Hematopoietic multipotent progenitor cell treated with erythropoietin and hydrocortisone succinate and interleukin-3 and kit ligand, for 8 days (in vitro differentiated cells): Measurements from ENCODE around the gene PPOX.

Experiments used
- DNase-seq: peaks from one replicate; pipeline ENCODE4 v3.0.0-alpha.2; 2015

PPOX gene

DNA sequence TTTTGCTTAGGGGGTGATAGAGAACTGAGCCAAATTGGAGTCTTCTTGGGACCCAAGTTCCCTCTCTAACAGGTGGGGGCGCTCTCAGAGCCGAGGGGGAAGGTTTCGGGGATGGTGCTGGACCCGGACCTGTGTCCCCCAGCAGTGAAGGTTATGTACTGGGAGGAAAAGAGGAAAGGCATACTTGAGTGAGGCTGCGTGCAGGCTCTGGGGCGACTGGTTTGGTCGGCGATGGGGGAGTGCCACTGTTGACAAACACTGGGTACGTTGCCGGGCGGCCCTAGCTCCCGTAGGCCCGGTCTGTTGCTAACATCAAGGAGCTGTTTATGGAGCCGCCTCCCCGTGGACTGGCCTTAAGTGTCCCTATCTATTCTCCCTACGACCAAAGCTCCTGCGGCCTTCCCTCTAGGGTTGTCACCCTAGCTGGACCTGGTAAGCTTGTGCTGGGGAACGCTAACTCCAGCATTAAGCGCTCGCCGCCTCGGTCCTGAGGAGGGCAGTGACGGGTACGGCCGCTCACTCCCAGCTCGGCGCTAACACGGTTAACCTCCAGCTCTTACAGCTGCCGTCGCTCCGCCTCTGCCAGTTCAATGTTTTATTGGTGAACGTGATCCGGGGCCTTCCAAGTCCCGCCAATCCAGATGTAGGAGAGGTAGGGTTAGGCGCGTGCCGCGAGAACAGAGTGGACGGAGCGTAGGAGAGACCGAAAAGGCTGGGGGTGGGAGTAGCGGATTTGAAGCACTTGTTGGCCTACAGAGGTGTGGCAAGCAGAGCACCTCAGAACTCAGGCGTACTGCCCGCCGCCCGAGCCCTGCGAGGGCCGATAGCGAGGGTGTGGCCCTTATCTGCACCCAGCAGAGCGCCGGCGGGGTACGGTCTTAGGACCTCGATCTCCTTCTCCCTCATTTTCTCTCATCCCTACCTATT, at the start of gene PPOX:
TSS of gene PPOX (plus strand) at position 685 of the 927 bp plus-strand sequence. CDS start 422 bp downstream, outside the sequence.
- DNase-seq = peak; percentile 100

DNA sequence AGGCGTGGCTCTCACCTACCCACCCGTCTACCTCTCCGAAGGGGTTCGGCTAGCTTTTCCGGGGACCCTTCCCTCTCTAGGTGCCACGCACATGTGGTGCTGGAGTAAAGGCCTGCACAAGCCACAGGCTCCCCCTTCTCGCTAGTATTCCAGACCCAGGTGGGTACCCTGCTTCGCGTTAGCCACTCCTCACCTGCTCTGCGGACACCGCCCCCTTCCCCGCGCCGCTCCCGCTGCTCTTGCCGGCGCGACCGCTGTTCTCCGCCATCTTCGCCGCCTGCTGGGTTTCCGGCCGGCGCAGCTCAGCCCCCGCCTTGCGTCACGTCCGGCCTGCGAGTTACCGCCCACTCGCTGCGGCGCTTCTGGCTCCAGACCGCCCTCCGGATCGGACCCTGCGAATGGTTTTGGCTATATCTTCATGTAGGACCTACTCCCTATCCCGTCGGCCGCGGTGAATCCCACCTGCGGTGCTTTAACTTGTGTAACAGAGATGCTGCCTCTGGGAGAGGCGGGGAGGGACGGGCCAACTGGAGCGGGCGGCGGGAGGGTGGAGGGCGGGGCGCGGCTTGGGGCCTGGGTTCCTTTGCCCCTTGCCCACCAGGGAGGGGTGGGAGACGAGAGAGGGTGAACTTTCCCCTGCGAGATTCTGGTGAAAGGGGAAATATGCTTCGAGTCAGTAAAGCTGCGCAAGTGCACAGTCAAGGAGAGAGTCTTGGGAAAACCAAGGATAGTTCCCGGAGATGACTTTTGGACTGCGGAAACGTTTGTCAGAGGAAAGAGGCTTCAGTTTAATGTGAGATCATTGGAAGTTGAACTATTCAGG, 48.3 kb upstream of the PPOX start, which contains the start of the genes NIT1 and PFDN2:
TSS of gene NIT1 (plus strand) at position 347 of the 823 bp plus-strand sequence. CDS start at position 419, 72 bp downstream.
TSS of gene PFDN2 (minus strand) at position 279 of the 823 bp plus-strand sequence. CDS start at position 268, 11 bp downstream.
- DNase-seq = peak; percentile 81

DNA sequence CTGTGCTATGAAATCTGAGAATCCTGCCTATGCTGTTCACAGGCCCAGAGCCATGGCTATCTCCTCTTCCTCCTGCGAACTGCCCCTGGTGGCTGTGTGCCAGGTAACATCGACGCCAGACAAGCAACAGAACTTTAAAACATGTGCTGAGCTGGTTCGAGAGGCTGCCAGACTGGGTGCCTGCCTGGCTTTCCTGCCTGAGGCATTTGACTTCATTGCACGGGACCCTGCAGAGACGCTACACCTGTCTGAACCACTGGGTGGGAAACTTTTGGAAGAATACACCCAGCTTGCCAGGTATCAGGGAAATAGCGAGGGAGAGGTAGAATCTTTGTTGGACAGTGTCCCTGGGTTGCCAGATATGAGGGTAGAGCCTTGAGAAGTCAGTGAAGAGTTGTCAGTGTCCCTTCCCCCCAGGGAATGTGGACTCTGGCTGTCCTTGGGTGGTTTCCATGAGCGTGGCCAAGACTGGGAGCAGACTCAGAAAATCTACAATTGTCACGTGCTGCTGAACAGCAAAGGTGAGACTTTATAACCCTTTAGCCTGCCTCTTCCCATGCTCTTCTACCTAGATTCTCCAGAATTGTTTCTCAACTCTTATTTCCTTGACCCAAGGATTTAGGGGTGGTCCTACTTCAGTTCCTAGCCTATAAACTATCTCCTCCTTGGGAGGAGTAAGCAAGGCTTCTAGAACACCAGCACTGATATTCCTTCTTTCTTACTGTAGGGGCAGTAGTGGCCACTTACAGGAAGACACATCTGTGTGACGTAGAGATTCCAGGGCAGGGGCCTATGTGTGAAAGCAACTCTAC, 46.9 kb upstream of the PPOX start:
- peak; percentile 84 for DNase-seq

DNA sequence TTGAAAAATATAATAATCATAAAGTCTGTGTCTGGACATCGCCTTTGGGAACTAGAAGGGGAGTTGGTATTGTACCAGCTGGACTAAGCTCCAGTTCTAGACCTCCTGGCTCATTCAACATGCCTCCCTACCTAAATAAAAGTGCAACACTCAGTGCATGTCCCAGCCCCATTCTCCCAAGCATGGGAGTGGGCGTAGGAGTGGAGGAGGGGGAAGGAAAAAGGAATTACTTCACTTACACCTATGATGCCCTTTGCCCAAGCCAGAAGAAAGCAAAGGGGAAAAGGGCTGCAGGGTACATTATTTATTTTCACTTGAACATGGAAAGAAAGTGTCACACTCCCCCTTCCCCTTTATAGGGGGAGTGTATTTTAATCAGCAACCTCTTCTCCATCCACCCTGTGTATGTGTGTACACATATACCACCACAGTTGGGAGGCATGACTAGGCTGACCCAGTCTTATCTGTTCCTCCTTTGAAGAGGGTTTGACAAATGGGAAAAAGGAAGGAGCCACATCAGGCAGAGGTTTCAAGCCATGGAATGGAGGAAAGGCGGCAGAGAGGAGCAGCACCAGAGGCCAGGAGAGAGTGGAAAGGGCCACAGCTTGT, 45.1 kb upstream of the PPOX start:
- DNase-seq = no peak

DNA sequence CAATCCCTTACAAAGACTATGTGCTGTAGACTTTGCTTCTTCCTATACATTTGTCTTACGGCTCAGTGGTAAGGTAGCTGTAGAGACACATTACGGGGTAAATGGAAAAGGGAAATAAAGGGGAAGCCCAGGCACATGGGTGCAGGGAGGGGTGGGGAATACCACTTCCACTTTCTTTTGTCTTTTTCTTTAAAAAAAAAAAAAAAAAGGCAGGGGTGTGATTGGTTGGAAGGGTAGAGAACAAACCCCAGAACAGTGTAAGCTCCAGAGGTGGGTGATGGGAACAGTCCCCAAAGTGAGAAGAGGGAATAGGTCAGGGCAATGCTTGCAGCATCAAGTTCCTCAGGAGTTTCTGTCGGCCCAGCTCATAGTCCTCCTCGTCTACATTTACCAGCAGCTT, 44.4 kb upstream of the PPOX start:
- no peak for DNase-seq

DNA sequence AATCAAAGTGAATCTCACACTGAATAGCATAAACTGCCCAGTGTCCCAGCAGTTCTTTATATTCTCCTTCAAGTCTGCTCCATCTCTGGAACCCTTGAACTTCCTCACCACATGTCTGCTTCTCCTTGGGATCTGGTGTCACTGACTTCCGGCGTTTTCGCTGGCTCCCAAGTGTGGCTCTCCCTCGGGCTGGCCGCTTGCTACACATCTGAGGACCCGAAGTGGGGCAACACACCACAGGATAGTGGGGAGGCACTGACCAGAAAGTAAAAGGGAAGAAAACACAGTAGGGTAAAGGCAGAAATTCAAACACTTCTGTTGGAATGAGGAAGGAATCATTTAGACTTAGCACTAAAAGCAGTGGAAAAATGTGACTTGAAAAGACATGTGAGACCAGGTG, 43.3 kb upstream of the PPOX start:
- DNase-seq = no peak

DNA sequence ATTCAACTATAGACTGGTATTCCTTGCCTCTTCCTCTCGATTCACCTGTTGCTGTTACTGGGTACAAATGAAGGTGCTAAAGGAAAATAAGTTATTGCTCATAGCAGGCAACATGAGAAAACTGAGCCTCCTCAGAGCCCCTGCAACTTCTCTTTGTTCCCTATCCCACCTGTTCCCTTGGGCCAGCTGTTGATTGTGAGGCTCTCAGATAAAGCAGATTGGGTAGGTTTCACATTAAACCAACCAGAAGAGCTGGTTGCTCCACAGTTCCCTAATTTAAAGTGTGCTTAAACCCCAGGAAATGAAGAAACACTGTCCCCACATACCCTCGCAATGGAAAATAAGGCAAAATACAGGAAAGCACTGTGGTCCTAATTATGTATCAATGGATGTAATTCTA, 38.6 kb upstream of the PPOX start:
- no peak for DNase-seq

DNA sequence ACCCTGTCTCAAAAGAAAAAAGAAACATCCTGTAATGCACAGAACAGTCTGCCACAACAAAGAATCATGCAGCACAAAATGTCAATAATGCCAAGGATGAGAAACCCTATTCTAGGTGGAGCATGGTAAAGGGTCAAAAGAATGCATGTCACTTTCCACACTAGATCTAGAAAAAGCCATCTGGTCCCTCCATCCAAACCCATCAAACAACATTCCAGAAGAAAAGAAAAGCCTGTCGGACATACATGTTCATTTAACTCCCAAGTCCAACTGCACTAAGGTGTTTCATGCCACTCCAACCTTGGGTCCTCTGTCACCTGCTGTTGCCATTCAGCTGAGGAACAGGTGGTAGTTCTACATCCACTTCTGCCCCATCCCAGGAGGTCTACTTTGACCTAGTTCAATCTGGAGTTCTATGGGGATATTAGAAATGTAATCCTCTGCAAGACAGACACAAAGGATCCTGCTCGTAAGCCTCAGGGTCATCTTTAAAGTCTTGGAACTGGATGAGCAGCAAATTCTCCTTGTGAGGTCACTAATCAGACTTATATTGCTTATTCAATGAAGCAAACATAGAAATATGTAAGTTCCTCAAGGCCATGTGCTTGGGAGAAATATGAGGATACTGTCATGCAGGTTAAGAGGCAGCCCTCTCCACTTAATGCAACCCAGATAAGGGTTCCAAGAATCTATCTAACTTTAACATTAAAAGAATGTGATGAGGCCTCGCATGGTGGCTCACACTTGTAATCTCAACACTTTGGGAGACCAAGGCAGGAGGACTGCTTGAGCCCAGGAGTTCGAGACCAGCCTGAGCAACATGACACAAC, 37.4 kb upstream of the PPOX start:
- DNase-seq = peak; percentile 33

DNA sequence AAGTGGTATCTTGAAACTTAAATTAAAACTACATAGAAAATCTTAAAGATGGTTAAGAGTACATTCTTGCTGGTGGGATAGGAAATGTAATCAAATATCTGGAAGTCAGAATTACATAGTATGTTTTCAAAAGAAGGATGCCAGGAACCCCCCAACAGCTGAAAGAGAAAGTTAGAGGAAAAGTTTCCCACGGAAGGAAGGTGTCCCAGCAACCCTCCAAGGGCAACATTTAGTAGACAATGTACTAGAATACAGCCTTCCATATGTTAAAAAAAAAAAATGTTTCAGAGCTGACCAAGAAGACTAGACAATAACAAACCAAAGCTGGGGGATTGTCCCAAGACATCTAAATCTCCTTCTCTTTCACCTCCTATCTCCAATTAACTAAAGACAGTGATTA, 36.0 kb upstream of the PPOX start:
- DNase-seq = no peak

DNA sequence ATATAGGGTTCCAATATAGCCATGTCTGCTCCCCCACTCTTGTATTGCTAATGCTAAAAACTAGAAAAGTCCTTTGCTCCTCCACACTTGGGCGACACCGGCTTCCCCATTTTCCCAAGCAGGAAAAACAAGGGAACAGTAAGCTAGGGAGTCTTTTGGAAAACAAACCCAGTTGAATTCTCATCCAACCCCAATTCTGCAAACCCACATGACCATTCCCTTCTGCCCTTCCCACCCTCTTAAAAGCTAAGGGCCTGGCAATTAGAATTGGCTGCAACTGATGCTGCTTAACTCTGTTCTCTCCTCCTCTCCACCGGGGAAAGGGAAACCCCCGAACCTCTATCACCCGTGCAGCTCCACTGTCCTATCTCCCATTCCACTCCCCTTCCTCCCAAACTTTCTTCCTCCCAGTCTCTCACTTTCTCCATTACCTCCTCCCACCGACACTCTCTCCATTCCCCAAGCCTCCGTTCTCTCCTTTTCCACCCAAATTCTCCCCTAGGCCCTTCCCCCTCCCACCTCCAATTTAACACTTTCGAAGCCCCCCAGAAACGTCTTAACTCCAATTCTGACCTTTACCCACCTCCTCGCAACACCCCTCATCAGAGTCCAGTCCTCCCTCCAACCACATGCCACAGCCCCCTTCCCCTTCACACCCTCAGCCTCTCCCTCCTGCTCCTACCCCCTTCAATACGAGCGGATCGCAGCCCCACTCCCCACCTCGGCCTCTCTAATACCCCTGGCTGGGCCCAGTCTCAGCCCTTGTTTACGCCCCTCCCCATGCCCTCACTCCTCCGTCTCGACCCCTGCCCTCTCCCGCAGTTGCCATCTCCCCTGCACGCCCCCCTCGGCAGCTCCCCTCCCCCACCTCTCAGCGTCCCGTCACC, 34.5 kb upstream of the PPOX start:
- peak; percentile 25 for DNase-seq

DNA sequence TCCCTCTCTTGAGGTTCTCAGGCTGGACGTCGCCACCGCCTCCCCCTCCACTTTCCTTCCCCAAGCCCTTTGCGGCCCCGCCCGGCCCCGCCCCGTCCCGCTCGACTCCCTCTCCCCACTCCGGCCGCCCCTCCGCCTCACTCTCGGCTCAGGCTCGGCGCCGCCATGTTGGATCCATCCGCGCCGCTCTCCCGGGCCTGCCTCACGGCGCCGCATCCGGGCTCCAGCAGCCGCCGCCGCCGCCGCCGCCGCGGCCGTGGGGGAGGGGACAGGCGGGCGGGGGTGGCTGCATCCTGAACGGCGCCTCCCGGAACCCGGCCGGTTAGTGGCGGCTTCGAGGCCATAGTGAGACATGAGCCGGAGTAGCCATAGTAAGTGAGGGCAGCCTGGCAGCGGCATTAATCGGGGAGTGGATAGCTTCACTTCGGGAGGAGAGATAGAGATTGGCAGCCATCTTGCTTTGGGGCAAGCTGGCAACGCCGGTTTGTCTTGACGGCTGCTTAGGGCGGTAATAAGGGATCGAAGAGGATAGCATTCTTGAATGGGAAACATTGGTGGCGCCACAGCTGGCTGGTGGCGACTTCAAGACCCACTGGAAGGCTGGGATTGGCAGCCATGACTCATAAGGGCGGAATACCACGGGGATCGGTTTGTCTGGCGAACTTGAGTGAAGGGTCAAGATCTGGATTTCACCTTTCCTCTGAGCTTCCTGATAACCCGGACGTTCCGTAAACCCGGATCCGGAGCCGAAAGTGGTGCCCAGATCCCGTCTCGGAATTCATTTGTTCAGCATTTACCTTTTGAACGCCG, 33.6 kb upstream of the PPOX start, which contains the start of gene DEDD:
TSS of gene DEDD (minus strand) at position 258 of the 810 bp plus-strand sequence. CDS start 8,205 bp downstream, outside the sequence.
- peak; percentile 99 for DNase-seq

DNA sequence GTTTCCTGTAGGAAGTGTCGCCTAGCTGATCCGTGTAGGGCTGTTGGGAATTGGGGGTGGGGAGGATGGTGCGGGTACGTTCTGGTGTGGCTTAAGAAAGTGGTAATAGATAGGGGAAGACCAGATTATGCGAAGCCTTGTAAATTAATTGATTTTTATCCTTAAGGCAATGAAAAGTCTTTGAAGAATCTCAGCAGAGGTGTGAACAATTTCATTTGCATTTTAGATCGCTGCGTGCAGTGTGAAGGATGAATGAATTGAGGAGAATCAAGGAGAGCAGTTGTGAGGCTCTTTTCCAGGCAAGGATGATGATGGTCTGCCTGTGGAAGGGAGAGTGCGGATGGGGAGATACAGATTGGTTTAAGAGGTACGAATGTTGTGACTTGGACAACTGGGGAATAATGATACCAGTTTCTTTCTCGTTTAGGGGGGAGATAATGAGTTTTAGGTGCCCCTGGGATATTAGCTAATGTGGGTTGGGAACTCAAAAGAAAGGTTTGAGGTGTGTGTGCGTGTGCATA, 32.9 kb upstream of the PPOX start:
- no peak for DNase-seq

DNA sequence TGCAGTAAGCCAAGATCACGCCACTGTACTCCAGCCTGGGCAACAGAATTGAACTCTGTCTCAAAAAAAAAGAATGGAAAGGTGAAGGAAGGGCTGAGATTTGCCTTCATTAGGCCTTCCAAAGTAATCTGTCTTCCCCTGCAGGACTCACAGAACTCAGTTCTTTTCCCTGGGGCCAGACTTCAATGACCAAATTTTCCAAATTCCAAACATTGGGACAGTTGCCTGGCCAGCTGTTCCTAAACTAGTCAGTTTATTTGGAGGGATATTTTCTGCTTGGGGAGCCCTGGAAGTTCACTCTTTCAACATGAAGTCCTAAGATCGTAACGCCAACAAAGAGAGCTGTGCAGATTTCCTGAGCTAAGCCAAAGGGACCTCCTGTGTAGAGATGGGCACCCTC, 28.3 kb upstream of the PPOX start:
- DNase-seq = no peak

DNA sequence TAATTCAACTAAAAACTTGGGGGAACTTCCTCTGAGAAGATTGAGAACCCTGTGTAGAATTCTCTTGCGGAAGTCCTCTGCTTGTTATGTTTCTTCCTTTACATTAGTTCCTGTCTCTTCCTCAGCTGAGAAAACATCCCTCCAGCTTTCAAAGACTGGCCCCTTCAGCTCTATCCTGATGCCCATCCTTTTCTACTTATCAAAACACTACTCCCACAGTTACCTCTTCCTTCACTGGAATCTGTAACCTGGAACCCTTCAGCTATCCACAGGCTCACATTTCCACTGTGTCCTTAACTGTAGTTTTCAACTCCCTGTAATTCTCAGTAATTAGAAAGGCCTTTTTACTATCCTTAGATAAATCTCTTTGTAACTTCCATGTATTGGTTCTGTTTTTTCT, 27.8 kb upstream of the PPOX start:
- no peak for DNase-seq

DNA sequence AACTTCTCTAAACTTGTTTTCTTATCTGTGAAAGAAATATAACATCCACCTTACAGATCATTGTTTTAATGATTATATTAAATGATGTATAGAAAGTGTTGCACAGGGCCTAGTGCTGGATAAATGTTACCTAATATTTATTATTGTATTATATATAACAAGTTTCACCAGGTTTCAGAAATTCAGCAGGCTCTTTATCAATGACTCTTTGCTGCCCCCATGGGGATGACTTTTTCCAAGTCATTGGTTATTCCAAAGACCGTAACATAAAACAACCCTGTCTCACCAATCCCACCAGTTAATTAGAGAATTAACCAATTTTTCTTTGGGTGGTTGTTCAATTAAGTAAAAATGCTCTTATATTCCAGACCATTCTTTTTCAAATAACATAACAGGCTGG, 26.5 kb upstream of the PPOX start:
- DNase-seq = peak; percentile 76

DNA sequence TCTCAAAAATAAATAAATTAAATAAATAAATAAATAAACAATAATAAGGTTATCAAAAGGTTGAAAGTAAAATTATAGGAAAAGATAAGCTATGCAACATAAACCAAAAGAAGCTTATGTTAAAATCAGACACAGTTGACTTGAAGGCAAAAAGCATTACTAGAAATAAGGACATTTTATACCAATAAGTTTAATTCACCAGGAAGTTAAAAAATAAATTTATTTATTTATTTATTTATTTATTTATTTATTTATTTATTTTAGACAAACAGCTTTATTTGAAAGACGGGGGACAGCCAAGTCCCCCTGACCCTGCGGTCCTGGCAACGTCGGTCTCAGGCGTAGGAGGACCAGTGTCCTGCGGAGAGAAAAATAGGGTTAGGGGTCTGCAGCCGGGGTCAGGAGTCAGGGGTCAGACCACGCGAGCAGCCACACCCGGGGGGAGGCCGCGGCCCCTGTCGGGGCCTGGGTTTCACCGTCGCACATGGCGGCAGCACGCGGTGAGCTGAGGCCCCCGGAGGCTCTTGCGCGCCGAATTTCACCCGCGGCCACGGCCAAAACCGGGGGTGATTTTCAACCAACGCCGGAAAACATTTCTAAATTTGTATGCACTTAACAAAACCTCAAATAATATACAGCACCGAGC, 25.3 kb upstream of the PPOX start:
- no peak for DNase-seq

DNA sequence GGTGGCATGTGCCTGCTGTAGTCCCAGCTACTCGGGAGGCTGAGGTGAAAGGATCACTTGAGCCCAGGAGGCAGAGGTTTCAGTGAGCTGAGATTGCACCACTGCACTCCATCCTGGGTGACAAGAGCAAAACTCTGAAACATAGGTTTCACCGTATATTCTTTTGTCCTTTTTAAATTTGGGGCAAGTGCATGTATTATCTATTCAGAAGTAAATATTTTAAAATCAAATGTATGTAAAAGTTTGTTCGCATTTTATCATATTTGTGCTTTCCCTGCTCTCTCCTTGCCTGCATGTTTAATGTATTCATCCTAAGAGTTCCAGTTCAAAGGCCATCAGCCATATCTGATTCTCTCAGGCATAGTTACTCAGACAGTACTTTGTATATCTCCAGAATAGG, 20.4 kb upstream of the PPOX start:
- DNase-seq = no peak

DNA sequence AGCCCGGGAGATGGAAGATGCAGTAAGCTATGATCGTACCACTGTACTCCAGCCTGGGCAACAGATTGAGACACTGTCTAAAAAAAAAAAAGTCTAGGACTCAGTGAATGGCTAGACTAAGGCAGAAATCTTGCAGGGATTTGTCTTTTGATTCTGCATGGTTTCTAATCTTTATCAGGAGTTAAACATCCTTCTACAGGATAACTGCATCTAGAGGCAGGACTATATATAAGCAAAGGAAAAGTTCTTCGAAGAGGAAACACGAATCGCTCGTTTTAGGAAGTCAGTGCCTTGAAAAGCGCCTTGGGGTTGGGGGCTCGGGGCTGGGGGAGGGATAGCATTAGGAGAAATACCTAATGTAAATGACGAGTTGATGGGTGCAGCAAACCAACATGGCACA, 13.1 kb upstream of the PPOX start:
- no peak for DNase-seq
